ENCODE data around the gene POMT2.
"Not testable (repeated sequence)": the region's sequence is repeated elsewhere in the genome, so short reads cannot be mapped to it uniquely, and the experiment has no call there.

The POMT2 gene

GRCh38 chr14:77320238-77320935 lies at the start of gene POMT2:
Gene POMT2, minus strand, starts transcription at chr14:77320883. Its CDS starts 202 bp downstream, at chr14:77320681.
- no peak for FAIRE-seq

- no peak for FAIRE-seq
Observed at GRCh38 chr14:77369285-77369684, 48.6 kb upstream of the POMT2 start.

- no peak for FAIRE-seq
Observed at GRCh38 chr14:77364146-77364545, 43.5 kb upstream of the POMT2 start.

DNA sequence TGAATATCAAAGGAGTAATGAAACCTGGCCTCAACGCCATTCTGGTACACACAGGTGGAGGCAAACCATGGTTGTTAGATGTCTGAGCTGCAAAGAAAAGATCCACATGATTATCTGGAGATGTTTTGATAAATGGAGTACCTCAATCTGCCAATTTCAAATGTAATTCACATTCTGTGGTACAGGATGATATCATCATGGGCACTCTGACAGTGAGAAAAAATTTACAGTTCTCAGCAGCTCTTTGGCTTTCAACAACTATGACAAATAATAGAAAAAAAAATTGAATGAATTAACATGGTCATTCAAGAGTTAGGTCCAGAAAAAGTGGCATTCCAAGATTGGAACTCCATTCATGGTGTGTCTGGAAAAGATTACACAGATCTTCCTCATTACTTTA lies 38.9 kb upstream of the POMT2 start:
- no peak for FAIRE-seq

DNA sequence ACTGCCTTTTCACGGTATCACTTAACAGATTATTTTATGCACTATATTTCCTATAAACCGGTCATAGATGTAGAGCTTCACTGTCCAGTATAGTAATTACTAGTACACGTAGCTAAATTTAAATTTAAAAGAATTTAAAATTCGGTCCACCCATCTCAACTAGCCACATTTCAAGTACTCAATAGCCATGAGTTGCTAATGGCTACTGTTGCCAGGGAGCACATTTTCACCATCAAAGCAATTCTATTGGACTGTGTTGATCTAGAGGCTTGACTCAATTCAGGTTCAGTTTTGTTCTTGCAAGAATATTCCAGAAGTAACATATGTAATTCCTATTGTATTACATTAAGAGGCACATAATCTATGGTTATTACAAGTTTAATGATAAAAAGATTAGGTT lies 36.2 kb upstream of the POMT2 start:
- FAIRE-seq: no peak

- no peak for FAIRE-seq
Observed at GRCh38 chr14:77355811-77356210, 35.1 kb upstream of the POMT2 start.

- FAIRE-seq: no peak
Observed at GRCh38 chr14:77353469-77354141, 32.9 kb upstream of the POMT2 start.

DNA sequence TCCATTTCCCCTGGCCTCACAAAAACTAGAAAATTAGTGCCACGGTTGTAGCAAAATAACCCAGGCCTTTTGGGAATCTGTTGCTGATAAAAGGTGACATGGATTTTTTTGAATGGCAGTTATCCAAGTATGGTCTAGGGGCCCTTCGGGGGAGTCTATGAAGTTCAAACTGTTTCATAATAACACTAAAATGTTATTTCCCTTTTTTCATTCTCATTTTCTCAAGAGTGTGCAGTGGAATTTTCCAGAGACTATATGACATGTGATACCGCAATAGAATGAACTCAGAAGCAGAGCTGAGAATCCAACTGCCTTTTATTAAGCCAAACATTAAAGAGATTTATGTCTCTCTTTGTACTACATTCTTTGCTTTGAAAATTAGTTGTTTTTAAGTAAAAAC lies 27.1 kb upstream of the POMT2 start:
- FAIRE-seq: no peak

DNA sequence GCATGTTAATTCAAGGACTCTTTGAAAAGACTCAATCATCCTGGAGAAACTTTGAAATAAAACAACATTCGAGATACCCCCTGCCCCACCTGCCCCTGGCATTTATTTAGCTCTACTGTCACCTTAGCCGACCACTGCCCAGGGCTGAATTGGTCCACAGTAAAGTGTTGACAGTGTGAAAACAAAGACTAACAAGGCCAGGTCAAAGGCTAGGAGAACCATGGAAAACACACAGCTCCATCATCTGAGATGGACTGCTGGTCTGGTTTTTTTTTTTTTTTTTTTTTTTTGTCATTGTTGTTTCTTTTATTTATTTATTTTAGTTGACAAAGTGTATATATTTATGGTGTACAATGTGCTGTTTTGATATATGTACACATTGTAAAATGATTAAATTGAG lies 25.8 kb upstream of the POMT2 start:
- FAIRE-seq: no peak

- FAIRE-seq: no peak
Observed at GRCh38 chr14:77344377-77344996, 23.8 kb upstream of the POMT2 start.

DNA sequence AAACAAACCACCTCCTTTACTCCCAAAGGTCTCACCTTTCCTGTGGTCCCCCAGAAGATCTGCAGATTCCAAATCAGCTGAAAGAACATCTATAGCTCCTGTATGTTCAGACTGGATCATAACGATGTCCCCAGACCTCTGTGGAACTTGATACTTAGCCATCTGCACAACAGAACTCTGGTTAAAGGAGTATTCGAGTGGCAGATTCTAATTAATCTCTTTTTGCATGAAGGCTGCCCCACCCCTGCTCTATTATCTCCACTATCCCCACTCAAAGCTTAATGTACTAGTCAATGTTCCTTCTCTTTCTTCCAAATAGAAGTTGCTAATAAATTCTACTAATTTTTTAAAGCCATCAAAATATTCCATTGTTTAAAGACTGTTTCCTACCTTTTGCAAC lies 23.0 kb upstream of the POMT2 start:
- no peak for FAIRE-seq

- no peak for FAIRE-seq
Observed at GRCh38 chr14:77342726-77343397, 22.2 kb upstream of the POMT2 start.

- FAIRE-seq: no peak
Observed at GRCh38 chr14:77340389-77340788, 19.7 kb upstream of the POMT2 start.

DNA sequence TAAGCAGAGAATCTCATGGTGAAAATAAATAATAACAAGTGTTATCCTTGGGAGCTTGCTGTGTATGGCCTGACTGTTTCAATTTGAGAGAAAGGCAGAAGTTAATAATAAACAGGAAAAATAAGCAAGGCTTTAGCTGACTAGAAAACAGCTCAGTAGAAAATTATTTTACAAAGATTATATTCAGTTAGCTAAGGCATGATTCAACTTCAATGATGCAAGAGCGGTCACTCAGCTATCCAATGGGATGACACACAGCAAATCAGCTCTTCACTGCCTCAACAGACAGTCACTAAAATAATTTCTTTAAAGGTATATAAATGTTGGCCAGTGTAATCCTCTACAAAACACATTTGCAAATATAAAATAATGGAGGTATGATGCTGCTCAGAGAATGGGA lies 18.7 kb upstream of the POMT2 start:
- no peak for FAIRE-seq

DNA sequence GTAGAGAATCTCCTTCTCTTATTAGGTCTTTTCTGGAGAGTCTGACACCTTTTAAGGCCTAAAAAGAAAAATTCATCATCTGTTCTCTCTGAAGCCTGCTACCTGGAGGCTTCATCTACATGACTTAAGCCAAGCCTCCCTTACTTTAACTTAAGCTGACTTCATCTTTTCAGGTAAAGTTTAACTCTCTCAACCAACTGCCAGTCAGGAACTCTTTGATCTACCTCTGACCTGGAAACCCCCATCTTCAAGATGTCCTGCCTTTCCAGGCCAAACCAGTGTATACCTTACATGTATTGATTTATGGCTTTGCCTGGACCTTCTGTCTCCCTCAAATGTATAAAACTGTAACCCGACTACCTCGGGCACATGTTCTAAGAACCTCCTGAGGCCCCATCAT lies 17.6 kb upstream of the POMT2 start:
- FAIRE-seq: no peak

DNA sequence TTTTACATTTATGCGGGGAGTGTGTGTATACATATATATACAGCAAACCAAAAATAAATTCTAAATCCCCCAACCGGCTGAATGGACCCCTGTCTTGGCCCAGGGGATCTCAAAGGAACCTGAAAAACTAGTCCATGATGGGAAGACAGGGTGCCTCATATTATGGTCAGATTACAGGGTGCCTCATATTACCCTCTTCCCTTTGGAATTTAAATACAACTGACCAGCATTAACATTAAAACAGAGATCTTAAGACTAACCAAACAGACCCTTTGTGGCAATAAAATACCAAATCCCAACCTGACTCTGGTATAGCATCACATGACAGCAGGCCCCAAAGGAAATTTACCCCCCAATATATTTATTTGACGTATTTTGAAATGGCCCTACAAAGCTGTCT lies 17.2 kb upstream of the POMT2 start:
- FAIRE-seq: no peak

DNA sequence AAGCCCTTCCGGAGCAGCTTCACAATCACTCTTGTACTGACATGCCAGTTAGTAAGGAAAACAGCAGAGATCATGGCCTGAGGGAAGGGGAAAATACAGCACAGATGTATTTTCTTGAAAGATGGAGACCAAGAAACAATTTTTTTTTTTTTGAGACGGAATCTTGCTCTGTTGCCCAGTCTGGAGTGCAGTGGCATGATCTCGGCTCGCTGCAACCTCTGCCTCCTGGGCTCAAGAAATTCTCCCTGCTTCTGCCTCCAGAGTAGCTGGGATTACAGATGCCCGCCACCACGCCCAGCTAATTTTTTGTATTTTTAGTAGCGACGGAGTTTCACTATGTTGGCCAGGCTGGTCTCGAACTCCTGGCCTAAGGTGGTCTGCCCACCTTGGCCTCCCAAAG lies 16.6 kb upstream of the POMT2 start:
- not testable (repeated sequence) for FAIRE-seq

GRCh38 chr14:77335576-77335975 lies 14.9 kb upstream of the POMT2 start:
- no peak for FAIRE-seq

DNA sequence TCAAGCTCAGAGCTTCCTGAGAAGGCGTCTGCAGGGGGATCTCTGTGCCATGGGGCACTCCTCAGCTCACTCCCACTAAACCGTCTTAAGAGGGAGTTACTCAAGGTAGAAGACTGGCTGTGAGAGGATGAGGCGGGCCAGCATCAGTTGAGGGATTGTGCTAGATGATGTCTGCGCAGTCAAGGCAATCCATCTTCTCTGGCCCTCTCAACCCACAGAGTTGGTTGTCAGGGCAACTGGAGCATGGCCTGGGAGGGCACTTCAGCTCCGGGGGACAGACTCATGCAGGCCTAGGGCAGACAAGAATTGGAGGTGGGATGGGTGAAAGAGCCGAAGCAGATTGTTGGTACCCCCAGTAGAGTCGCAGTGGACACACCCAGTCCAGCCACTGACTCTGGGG lies 9.2 kb upstream of the POMT2 start:
- no peak for FAIRE-seq

- FAIRE-seq: no peak
Observed at GRCh38 chr14:77327111-77327510, 6.4 kb upstream of the POMT2 start.

- no peak for FAIRE-seq
Observed at GRCh38 chr14:77325746-77326094, 5.0 kb upstream of the POMT2 start.

GRCh38 chr14:77324816-77325745 lies 4.4 kb upstream of the POMT2 start:
- FAIRE-seq: no peak

- no peak for FAIRE-seq
Observed at GRCh38 chr14:77324289-77324688, 3.6 kb upstream of the POMT2 start.

All from islet of Langerhans (tissue), 1 donor.